Body of pancreas (tissue), 4 donors: ENCODE results near the gene TNS3. TPM values are rescaled to one million over a fixed set of nuclear protein-coding genes. Genes with fewer than 3 reads are reported as not detected.

ENCODE experiments used
- ATAC-seq: fragments of 150-250 bp; one replicate; pipeline ENCODE4 v1.9.1; 2016
- DNase-seq, 4 donors: peaks; one replicate each; pipeline ENCODE4 v3.0.0-alpha.2; 2019
- H3K27ac ChIP-seq, 4 donors: fragments of 200-600 bp; sonication (generic); 1 replicate in 3 of 4; 2 replicates in 1 of 4; pipeline versions ENCODE4 v1.5.1 to v1.6.1; 2016 to 2019; ENCODE audit warnings: mild to moderate bottlenecking in 1 of 4, mixed read lengths in 1 of 4, moderate library complexity in 1 of 4
- H3K27me3 ChIP-seq, 2 donors: fragments of 200-600 bp; sonication (generic); one replicate each; pipeline ENCODE4 v1.6.0; 2016; ENCODE audit warnings: mild to moderate bottlenecking in 1 of 2
- H3K36me3 ChIP-seq, 2 donors: fragments of 200-600 bp; sonication (generic); replicated peaks in 1 of 2; 2 replicates each; pipeline ENCODE4 v1.5.1; 2016; ENCODE audit warnings: low read depth in 2 of 2; ENCODE audit not compliant: insufficient read depth in 1 of 2
- H3K4me1 ChIP-seq: fragments of 200-600 bp; sonication (generic); one replicate; pipeline ENCODE4 v1.6.0; 2016
- H3K4me3 ChIP-seq, 2 donors: fragments of 200-600 bp; sonication (generic); 1 replicate in 1 of 2; 2 replicates in 1 of 2; pipeline ENCODE4 v1.5.1; 2016 to 2019
- H3K9me3 ChIP-seq, 3 donors: fragments of 200-600 bp; sonication (generic); 1 replicate in 2 of 3; 2 replicates in 1 of 3; pipeline ENCODE4 v1.5.1; 2016
- CTCF ChIP-seq, 7 experiments: fragments of 450-650 bp in 4 of 7; fragments of 200-600 bp in 3 of 7; sonication (generic) in 3 of 7; IDR thresholded peaks; one replicate each; pipeline ENCODE4 v1.5.1; 2016 to 2019; ENCODE audit warnings: antibody characterized with exemption in 7 of 7
- POLR2A ChIP-seq, 3 donors: fragments of 450-650 bp; IDR thresholded peaks; one replicate each; pipeline ENCODE4 v1.6.1; 2016; ENCODE audit warnings: antibody characterized with exemption in 3 of 3, mild to moderate bottlenecking in 2 of 3
- WGBS, 2 donors: methylation state at CpG; one replicate each; pipeline ENCODE4 v1.1.5; 2017; 5-methylcytosine and 5-hydroxymethylcytosine counted together
- intact Hi-C: fragments of 100-400 bp; cut with DNase I; formaldehyde crosslinking; loops from one replicate; pipeline ENCODE4 v1.15.1; 2023
- total RNA-seq, 2 donors: library from RNA; depleted of rRNA; stranded (reverse); fragments of >200 nt; gene quantifications; one replicate each; pipeline ENCODE4 v1.1.0, GENCODE V29; 2016

Gene TNS3
- total RNA-seq, 2 donors from 2014 or later: 100 to 265 TPM

DNA sequence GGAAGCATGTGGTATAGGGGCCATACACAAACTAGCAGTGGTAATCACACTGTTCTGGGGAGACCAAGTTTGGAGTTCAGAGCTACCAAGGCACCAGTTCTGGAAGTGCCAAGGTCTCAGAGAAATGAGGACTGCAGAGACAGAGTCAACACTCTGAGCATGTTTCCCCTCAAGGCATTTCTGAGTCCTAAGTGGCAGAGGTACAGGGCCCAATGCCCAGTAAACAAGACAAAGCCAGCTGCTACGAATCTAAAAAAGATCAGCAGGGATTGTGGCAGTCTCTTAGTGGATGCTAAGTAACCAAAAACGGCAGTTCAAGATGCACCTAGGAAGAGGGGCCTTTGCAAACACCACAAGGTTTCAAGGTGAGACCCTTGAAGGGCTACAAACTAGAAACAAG, 271.9 kb downstream of the TNS3 start:
- 52 to 63% methylated on average over 2 of the region's 2 CpGs for WGBS, 2 donors
- no peak overlapping the region for H3K4me3 ChIP-seq
- no peak overlapping the region for H3K27ac ChIP-seq
- H3K27me3 ChIP-seq: no peaks in the 10 kb centered on the region
- no peaks in the 10 kb centered on the region for H3K9me3 ChIP-seq
- ATAC-seq (no peak), DNase-seq (no peak)
- peaks cover 0 to 7% of the 10 kb centered on the region in 2 donors for H3K36me3 ChIP-seq
- peaks cover 20% of the 10 kb centered on the region for H3K4me1 ChIP-seq
- intact Hi-C loops: no loop called here
- TF ChIP-seq CTCF (IDR thresholded peaks at IDR 0.05) (no peak), POLR2A (IDR thresholded peaks at IDR 0.05) (no peak)

- Histone ChIP-seq H3K4me3 (no peak overlapping the region), H3K36me3 (peaks cover 0 to 11% of the 10 kb centered on the region in 2 donors), H3K27ac (no peak overlapping the region), H3K27me3 (no peaks in the 10 kb centered on the region), H3K4me1 (peaks cover 7% of the 10 kb centered on the region), H3K9me3 (no peaks in the 10 kb centered on the region)
- WGBS, 2 donors: 93 to 98% methylated on average over 6 of the region's 6 CpGs
- DNase-seq (no peak), ATAC-seq (no peak)
- TF ChIP-seq POLR2A (IDR thresholded peaks at IDR 0.05) (no peak), CTCF (IDR thresholded peaks at IDR 0.05) (no peak)
- intact Hi-C loops: no loop called here
Measured at GRCh38 chr7:47308808-47309207, 273.1 kb downstream of the TNS3 start.

- no peak overlapping the region for H3K4me3 ChIP-seq
- ATAC-seq: no peak
- H3K27ac ChIP-seq: no peak overlapping the region
- no peak for DNase-seq
- TF ChIP-seq CTCF (IDR thresholded peaks at IDR 0.05) (no peak), POLR2A (IDR thresholded peaks at IDR 0.05) (no peak)
- 64 to 95% methylated on average over 3 of the region's 3 CpGs for WGBS, 2 donors
- no peaks in the 10 kb centered on the region for H3K27me3 ChIP-seq
- H3K9me3 ChIP-seq: no peaks in the 10 kb centered on the region
- intact Hi-C loops: no loop called here
- no peaks in the 10 kb centered on the region for H3K4me1 ChIP-seq
- H3K36me3 ChIP-seq: peaks cover 0 to 17% of the 10 kb centered on the region in 2 donors
Measured at GRCh38 chr7:47307311-47307710, 274.6 kb downstream of the TNS3 start.

- ATAC-seq (no peak), DNase-seq (no peak)
- Histone ChIP-seq H3K4me3 (no peak overlapping the region), H3K9me3 (no peaks in the 10 kb centered on the region), H3K36me3 (peaks cover 0 to 37% of the 10 kb centered on the region in 2 donors), H3K27me3 (no peaks in the 10 kb centered on the region), H3K4me1 (no peaks in the 10 kb centered on the region), H3K27ac (no peak overlapping the region)
- intact Hi-C loops: no loop called here
- WGBS, 2 donors: 84% methylated on average over 27 of the region's 27 CpGs
- TF ChIP-seq POLR2A (IDR thresholded peaks at IDR 0.05) (no peak), CTCF (IDR thresholded peaks at IDR 0.05) (no peak)
Measured at GRCh38 chr7:47304727-47305719, 276.9 kb downstream of the TNS3 start.
